ENCODE data around the gene MUSTN1. TPM values are rescaled to one million over a fixed set of nuclear protein-coding genes. Genes with fewer than 3 reads are reported as not detected.

The MUSTN1 gene
- total RNA-seq, 1 donor from 2014 or later: 0.59 TPM

DNA sequence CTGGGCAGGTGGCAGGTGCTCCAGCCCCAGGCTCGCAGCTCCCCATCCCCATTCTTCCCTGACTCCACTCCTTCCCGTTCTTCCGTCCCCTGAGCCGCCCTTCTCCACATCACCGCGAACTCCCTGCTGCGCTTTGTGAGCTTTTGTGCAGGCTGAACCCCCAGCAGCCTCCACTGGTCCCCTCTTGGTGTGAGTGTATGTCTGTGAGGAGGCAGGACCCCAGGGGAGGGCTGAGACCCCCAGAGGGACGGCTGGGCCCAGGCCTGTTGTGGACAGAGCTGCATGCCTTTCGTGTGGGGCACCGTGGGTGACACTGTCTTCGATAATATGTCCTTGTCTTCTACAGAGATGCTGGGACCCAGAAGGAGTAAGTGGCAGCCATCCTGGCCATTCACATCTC lies 47.6 kb downstream of the MUSTN1 start:
- intact Hi-C loops (cut with micrococcal nuclease): no loop called here

DNA sequence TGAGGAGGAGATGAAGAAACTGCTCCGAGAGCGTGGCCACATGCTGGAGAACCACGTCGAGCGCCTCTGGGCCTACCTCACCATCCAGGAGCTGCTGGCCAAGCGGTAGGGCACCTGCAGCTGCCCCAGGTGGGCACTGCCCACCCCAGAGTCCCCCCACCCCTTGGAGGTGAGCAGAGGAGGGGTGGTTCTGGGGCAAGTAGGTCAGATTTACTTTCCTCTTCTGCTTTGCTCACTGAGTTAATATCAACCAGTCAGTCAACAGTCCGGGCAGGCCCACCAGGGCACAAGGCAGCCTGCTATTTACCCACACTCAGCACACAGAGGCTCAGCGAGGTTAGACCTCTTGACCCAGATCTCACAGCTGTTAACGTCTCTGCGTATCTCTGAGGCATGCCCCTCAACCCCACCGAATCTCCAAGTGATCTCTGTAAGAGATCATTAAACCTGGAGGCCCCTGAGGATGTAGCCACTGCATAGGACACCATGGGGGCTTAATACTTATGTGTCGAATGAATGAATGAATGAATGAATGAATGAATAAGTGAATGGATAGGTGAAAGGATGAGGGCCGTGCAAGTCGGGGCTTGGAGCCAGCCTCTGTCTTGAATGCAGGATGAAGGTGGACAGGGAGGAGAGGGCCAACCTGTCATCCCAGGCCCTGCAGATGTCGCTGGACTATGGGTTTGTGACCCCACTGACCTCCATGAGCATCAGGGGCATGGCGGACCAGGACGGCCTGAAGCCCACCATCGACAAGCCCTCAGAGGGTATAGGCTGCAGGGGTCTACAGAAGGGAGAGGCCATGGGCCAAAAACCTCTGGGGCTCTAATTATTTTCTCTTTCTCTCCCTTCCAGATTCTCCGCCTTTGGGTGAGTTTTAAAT lies 48.2 kb downstream of the MUSTN1 start:
- intact Hi-C loops (cut with micrococcal nuclease): no loop called here

DNA sequence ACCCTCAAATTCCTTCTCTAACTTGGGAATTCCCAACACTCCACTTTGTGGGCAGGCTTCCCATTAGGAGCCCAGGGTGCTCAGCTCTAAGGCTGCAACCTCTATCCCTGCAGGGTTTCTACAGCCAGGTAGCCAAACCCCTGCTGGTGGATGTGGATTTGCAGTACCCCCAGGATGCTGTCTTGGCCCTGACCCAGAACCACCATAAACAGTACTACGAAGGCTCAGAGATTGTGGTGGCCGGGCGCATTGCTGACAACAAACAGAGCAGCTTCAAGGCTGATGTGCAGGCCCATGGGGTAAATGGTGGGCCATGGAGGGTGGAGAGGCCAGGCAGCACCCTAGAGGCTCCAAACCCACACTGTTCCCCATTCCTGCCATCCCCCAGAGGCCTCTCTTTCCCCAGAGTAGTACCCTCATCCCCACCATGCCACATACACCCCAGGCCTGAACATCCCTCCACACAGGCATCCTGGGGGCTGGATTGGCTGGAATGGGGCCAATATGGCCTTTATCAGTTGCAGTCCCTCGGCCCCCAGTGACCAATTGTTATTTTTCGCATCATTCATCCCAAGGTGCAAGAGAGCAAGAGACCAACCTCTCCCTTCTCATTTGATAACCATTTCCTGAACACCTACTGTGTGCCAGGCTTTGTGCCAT lies 49.8 kb downstream of the MUSTN1 start:
- intact Hi-C loops (cut with micrococcal nuclease): no loop called here

DNA sequence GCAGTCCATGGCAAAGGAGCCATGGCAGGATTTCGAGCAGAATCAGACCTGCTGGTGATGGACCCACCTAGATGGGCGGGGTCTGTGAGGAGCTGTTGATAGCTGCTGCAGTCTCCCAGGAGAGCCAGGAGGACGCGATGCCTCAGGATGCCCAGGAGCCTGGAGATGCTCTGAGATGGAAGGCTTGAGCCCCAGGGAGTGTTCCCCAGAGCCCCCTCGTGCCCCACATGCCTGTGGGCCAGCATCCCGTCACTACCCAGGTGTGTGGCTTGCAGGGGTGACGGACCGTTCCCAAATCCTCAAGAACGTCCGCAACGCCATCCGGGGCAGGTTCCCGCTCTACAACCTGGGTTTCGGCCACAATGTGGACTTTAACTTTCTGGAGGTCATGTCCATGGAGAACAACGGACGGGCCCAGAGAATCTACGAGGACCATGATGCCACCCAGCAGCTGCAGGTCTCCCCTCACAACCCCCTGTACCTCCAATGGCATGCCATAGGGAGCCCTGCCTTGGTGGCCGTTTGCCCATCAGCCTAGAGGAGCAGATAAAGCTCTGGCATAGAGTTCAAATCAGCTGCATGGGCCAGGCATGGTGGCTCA lies 50.7 kb downstream of the MUSTN1 start:
- intact Hi-C loops (cut with micrococcal nuclease): no loop called here

DNA sequence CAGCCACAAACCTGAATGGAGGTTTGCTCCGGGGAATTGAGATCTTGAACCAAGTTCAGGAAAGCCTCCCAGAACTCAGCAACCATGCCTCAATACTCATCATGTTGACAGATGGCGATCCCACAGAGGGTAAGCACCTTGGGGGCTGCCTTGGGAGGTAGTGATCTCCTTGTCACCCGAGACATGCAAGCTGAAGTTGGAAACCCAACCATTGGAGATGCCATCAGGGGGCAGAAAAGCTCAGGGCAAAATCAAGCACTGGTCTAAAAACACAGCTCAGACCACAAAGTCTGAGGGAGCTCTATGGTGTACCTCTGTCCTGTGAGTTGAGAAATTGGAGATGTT lies 51.6 kb downstream of the MUSTN1 start:
- intact Hi-C loops (cut with micrococcal nuclease): no loop called here

Other genes starting within 250 kb of the MUSTN1 start
- 88.6 and 91.7 TPM in 2 replicates for gene PBRM1, start 149.1 kb downstream of the MUSTN1 start, total RNA-seq
- gene GNL3, start 149.0 kb downstream of the MUSTN1 start, total RNA-seq: 105 and 113 TPM in 2 replicates
- 46.6 and 51.8 TPM in 2 replicates for gene GLT8D1, start 129.2 kb downstream of the MUSTN1 start, total RNA-seq
- gene SPCS1, start 128.9 kb downstream of the MUSTN1 start, total RNA-seq: 97.5 and 100 TPM in 2 replicates
- gene NEK4, start 64.1 kb downstream of the MUSTN1 start, total RNA-seq: 25.1 and 27.5 TPM in 2 replicates
- not detected in 2 replicates for gene ITIH1, start 57.4 kb downstream of the MUSTN1 start, total RNA-seq
- not detected in 2 replicates for gene ITIH3, start 40.2 kb downstream of the MUSTN1 start, total RNA-seq
- 15.2 and 15.6 TPM in 2 replicates for gene ITIH4, start 4.3 kb downstream of the MUSTN1 start, total RNA-seq
- 22.0 and 23.0 TPM in 2 replicates for gene STIMATE, start 62.5 kb upstream of the MUSTN1 start, total RNA-seq
- gene SFMBT1, start 211.1 kb upstream of the MUSTN1 start, total RNA-seq: 34.2 and 34.9 TPM in 2 replicates